Activated CD4-positive, alpha-beta T cell treated with anti-CD3 and anti-CD28 coated beads for 36 hours (primary cell): ENCODE results near the gene GYG2. TPM values are rescaled to one million over a fixed set of nuclear protein-coding genes. Genes with fewer than 3 reads are reported as not detected.
"Not testable (repeated sequence)": the region's sequence is repeated elsewhere in the genome, so short reads cannot be mapped to it uniquely, and the experiment has no call there.

ENCODE experiments used
- ATAC-seq: fragments of 200-7000 bp; cut with Tn5 transposase; one replicate; pipeline ENCODE4 v1.10.0; 2021; ENCODE audit warnings: mild to moderate bottlenecking, moderate library complexity
- CTCF ChIA-PET: fragments of 350-600 bp; sonication (Branson Sonifier 250); formaldehyde crosslinking; loops from one replicate; lab custom pipeline; 2021; ENCODE audit warnings: antibody characterized with exemption; lab: Charles Lee
- POLR2A ChIA-PET: fragments of 350-600 bp; sonication (Branson Sonifier 250); formaldehyde crosslinking; loops from one replicate; lab custom pipeline; 2021; ENCODE audit warnings: antibody characterized with exemption, inconsistent platforms; lab: Charles Lee
- DNase-seq: peaks from one replicate; pipeline ENCODE4 v3.0.0-alpha.2; 2020
- H3K27ac Mint-ChIP-seq: one replicate; pipeline ENCODE4 v1.8.0; 2021; ENCODE audit warnings: mixed read lengths
- H3K27me3 Mint-ChIP-seq: one replicate; pipeline ENCODE4 v1.8.0; 2021; ENCODE audit warnings: mixed read lengths
- H3K36me3 Mint-ChIP-seq: one replicate; pipeline ENCODE4 v1.8.0; 2021; ENCODE audit warnings: low read depth, mixed read lengths
- H3K4me1 Mint-ChIP-seq: one replicate; pipeline ENCODE4 v1.8.0; 2021; ENCODE audit warnings: mixed read lengths
- H3K4me3 Mint-ChIP-seq: one replicate; pipeline ENCODE4 v1.8.0; 2021; ENCODE audit warnings: mild to moderate bottlenecking, moderate library complexity, mixed read lengths
- H3K9me3 Mint-ChIP-seq: one replicate; pipeline ENCODE4 v1.8.0; 2021; ENCODE audit warnings: low read depth, mixed read lengths
- intact Hi-C, 2 experiments: fragments of 100-400 bp; cut with DNase I in 1 of 2; cut with micrococcal nuclease in 1 of 2; formaldehyde crosslinking; loops; one replicate each; pipeline versions ENCODE4 v1.14.2 to v1.15.1; 2022 to 2024; cut with DNase I, micrococcal nuclease
- total RNA-seq, 2 experiments: library from RNA; stranded (reverse); gene quantifications; one replicate each; pipeline ENCODE4 v1.2.3, GENCODE V29; 2021

The GYG2 gene
- not detected for total RNA-seq

DNA sequence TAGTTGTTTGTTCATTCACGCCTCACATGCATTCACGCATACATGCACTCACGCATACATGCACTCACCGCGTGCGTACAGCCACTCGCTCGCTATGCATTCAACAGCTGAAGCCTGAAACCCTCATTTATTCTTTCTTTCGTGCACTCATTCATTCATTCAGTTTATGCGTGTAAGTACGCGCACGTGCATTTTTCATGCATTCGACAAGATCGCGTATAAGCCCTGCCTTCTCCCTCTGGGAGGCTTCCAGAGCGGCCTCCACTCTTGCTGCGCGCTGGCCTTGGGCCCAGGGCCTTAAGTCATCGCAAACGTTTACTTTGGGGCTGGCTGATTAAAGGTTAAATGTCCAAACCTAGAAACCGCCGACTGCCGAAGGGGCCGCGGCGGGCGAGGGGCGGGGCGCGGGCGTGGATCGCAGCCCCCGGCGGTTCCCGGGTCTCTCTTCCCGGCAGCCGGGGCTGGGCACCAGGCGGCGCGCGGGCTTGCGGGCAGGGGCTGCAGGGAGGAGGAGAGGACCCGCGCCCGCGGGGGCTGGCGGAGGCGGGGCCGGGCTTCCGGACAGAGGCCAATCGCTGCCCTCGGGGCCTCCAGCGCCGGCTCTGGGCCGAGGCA is at the start of gene GYG2:
Gene GYG2 (plus strand): TSS at position 587 of the 615 bp plus-strand sequence. CDS start 1,259 bp downstream, outside the sequence.
- Mint-ChIP-seq H3K36me3 (no peaks in the 10 kb centered on the region), H3K4me3 (no peak within 1 kb of the TSS), H3K27ac (no peak within 1 kb of the TSS), H3K9me3 (no peaks in the 10 kb centered on the region), H3K27me3 (peaks cover 12% of the 10 kb centered on the region), H3K4me1 (no peaks in the 10 kb centered on the region)
- ChIA-PET CTCF (no interaction called here), POLR2A (no interaction called here)
- ATAC-seq, result no peak
- intact Hi-C loops, result no loop called here
- no peak for DNase-seq

DNA sequence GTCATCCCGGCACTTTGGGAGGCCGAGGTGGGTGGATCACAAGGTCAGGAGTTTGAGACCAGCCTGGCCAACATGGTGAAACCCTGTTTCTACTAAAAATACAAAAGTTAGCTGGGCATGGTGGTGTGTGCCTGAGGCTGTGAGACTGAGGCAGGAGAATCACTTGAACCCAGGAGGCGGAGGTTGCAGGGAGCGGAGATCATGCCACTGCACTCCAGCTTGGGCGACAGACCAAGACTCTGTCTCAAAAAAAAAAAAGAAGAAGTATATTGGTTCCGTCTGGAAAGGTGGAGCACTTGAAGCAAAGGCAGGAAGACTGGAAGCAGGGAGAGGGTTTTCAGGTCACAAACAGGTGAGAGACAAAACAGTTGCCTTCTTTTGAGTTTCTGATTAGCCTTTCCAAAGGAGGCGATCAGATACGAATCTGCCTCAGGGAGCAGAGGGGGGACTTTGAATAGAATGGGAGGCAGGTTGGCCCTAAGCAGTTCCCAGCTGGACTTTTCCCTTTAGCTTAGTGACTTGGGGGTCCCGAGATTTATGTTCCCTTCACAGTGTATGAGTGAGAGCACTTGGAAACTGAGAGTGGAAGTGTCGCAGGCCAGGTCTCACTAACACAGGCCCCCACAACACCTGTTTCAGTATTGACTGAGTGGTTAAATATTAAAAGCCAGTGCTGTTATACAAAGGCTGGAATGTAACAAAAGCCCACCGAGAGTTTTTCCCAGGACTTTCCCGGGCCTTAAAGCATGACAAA is 48.1 kb upstream of the GYG2 start:
- H3K27ac Mint-ChIP-seq, DNase-seq, CTCF ChIA-PET, H3K27me3 Mint-ChIP-seq, POLR2A ChIA-PET, H3K4me3 Mint-ChIP-seq, intact Hi-C loops, H3K9me3 Mint-ChIP-seq, ATAC-seq, H3K36me3 Mint-ChIP-seq: not testable (repeated sequence)
- H3K4me1 Mint-ChIP-seq, result peaks cover 10% of the 10 kb centered on the region

DNA sequence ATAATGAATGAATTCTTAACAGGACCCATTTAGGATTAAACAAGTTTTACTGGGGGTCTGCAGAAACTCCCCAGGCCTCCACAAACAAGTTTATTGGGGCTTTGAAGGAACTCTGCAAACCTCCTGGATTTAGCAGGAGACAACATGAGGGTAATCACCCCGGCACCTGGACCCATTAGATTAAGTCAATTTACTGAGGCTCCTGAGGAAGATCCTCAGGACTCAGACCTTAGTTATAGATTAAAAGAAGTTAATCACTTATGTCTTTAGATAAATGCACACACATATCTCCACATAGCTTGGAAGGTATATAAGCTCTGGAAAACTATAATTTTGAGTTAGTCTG is 47.5 kb upstream of the GYG2 start:
- ChIA-PET POLR2A (no interaction called here), CTCF (no interaction called here)
- Mint-ChIP-seq H3K36me3 (no peaks in the 10 kb centered on the region), H3K27me3 (no peaks in the 10 kb centered on the region), H3K4me3 (no peak overlapping the region), H3K27ac (no peak overlapping the region), H3K9me3 (no peaks in the 10 kb centered on the region), H3K4me1 (peaks cover 10% of the 10 kb centered on the region)
- intact Hi-C loops, result no loop called here
- no peak for DNase-seq
- no peak for ATAC-seq

DNA sequence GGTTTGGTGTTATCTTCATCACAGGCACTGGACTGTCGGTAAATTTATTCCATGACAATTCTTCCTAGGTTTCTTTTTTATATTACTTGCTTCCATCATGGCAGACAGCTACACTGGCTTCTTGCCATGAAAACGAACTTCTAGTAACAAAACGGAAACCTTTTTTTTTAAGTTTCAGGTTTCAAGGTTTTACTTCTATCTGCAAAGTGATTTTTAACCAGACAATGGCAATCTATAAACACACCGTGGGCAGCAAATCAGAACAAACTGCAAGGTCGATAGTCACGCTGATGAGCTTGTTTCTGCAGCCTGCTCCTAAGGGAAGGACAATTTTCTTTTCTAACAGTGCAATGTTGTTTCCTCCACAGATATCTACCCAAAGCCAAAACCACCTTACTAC is 47.0 kb upstream of the GYG2 start:
- CTCF ChIA-PET, result no interaction called here
- H3K27me3 Mint-ChIP-seq, result no peaks in the 10 kb centered on the region
- H3K9me3 Mint-ChIP-seq, result no peaks in the 10 kb centered on the region
- POLR2A ChIA-PET, result no interaction called here
- peaks cover 10% of the 10 kb centered on the region for H3K4me1 Mint-ChIP-seq
- DNase-seq (no peak), ATAC-seq (no peak)
- H3K4me3 Mint-ChIP-seq, result no peak overlapping the region
- intact Hi-C loops, result no loop called here
- H3K27ac Mint-ChIP-seq, result no peak overlapping the region
- no peaks in the 10 kb centered on the region for H3K36me3 Mint-ChIP-seq

DNA sequence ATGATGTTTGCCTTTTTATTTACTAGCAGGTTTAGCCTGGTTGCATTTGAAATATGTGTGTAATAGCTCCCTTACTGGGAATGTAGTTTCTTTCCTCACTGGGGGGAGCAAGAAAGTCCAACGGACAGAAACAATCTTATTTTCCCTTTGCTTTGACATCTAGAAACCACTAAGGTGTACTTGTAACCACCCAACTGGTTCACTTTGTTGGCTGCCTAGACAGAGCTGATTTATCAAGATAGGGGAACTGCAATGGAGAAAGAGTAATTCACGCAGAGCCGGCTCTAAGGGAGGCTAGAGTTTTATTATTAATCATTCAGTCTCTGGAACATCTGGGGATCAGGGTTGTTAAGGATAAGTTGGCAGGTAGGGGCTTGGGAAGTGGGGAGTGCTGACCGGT is 46.6 kb upstream of the GYG2 start:
- H3K9me3 Mint-ChIP-seq, result no peaks in the 10 kb centered on the region
- no peak overlapping the region for H3K27ac Mint-ChIP-seq
- H3K27me3 Mint-ChIP-seq, result no peaks in the 10 kb centered on the region
- ChIA-PET POLR2A (no interaction called here), CTCF (no interaction called here)
- no peaks in the 10 kb centered on the region for H3K36me3 Mint-ChIP-seq
- no peak overlapping the region for H3K4me3 Mint-ChIP-seq
- no peak for ATAC-seq
- DNase-seq, result no peak
- intact Hi-C loops, result no loop called here
- H3K4me1 Mint-ChIP-seq, result peaks cover 10% of the 10 kb centered on the region

DNA sequence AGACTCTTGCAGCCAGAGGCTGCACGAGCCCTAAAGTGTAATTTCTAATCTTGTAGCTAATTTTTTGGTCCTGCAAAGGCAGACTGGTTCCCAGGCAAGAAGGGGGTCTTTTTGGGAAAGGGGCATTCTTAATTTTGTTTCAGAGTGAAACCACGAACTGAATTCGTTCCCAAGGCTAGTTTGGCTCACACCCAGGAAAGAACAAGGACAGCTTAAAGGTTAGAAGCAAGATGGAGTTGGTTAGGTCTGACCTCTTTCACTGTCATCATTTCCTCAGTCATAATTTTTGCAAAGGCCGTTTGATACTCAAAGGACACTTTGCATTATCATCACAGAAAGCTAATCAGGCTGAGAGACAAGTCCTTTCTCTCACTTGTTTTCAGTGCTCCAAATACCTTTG is 46.0 kb upstream of the GYG2 start:
- intact Hi-C loops, result no loop called here
- CTCF ChIA-PET, result no interaction called here
- peaks cover 10% of the 10 kb centered on the region for H3K4me1 Mint-ChIP-seq
- H3K36me3 Mint-ChIP-seq, result no peaks in the 10 kb centered on the region
- ATAC-seq, result no peak
- no peak overlapping the region for H3K27ac Mint-ChIP-seq
- DNase-seq, result no peak
- no peak overlapping the region for H3K4me3 Mint-ChIP-seq
- no peaks in the 10 kb centered on the region for H3K27me3 Mint-ChIP-seq
- H3K9me3 Mint-ChIP-seq, result no peaks in the 10 kb centered on the region
- POLR2A ChIA-PET, result no interaction called here

DNA sequence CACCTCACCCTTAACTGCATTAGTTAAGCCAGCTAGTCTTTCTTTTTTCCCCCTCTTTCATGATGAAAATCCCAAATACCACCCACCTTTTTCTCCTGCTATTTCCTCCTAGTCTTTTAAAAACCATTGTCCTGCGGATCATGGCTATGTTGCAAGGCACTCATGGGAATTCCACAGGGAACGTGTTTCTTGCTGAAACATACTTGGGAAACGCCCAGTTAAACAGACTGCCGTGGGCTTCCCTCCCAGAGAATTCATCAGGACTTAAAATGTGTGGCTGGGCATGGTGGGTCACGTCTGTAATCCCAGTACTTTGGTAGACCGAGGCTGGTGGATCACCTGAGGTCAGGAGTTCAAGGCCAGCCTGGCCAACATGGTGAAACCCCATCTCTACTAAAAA is 44.7 kb upstream of the GYG2 start:
- ChIA-PET POLR2A (no interaction called here), CTCF (no interaction called here)
- intact Hi-C loops, result no loop called here
- Mint-ChIP-seq H3K9me3 (no peaks in the 10 kb centered on the region), H3K36me3 (no peaks in the 10 kb centered on the region), H3K27ac (no peak overlapping the region), H3K4me3 (no peak overlapping the region), H3K4me1 (peaks cover 10% of the 10 kb centered on the region), H3K27me3 (no peaks in the 10 kb centered on the region)
- ATAC-seq, result no peak
- DNase-seq, result no peak

DNA sequence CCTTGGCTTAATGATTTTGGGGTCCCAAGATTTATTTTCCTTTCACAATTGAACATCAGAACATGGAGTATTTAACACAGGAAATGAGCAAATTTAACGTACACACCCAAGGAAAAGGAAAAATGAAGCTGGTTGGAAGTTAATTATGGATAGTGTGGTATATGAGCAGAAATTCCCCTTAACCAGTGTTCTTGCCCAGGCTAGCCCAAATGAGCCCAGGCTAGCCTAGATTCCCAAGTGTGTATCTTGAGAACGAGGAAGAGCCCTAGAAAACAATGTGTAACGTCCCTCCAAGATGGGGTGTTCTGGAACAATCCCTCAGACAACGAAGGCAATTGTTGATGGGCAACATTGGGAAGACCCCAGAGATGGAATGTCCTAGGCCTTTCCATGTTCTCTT is 43.2 kb upstream of the GYG2 start:
- no peak overlapping the region for H3K27ac Mint-ChIP-seq
- no peaks in the 10 kb centered on the region for H3K27me3 Mint-ChIP-seq
- H3K9me3 Mint-ChIP-seq, result no peaks in the 10 kb centered on the region
- H3K4me3 Mint-ChIP-seq, result no peak overlapping the region
- intact Hi-C loops, result no loop called here
- DNase-seq, result no peak
- ChIA-PET POLR2A (no interaction called here), CTCF (interaction anchor here (0.6 kb wide), 1 partner anchor 27 kb away, joined by 3 read pairs; no protein-coding TSS in a partner anchor)
- no peaks in the 10 kb centered on the region for H3K36me3 Mint-ChIP-seq
- ATAC-seq, result no peak
- peaks cover 10% of the 10 kb centered on the region for H3K4me1 Mint-ChIP-seq

DNA sequence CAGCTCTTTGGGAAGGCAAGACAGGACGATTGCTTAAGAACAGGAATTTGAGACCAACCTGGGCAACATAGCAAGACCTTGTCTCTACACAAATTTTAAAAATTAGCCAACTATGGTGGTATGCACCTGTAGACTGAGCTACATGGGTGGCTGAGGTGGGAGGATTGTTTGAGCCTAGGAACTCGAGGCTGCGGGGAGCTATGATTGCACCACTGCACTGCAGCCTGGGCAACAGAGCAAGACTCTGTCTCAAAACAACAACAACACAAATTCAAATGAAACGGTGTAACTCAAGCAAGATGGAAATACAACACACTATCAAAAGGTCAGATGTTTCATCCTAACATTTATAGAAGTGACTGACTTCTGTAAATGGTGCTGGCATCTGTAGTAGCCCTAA is 39.8 kb upstream of the GYG2 start:
- intact Hi-C loops, result no loop called here
- CTCF ChIA-PET, result no interaction called here
- H3K27me3 Mint-ChIP-seq, result no peaks in the 10 kb centered on the region
- no peak for DNase-seq
- no peaks in the 10 kb centered on the region for H3K36me3 Mint-ChIP-seq
- POLR2A ChIA-PET, result no interaction called here
- H3K4me1 Mint-ChIP-seq, result no peaks in the 10 kb centered on the region
- ATAC-seq, result no peak
- no peaks in the 10 kb centered on the region for H3K9me3 Mint-ChIP-seq
- H3K4me3 Mint-ChIP-seq, result no peak overlapping the region
- no peak overlapping the region for H3K27ac Mint-ChIP-seq

DNA sequence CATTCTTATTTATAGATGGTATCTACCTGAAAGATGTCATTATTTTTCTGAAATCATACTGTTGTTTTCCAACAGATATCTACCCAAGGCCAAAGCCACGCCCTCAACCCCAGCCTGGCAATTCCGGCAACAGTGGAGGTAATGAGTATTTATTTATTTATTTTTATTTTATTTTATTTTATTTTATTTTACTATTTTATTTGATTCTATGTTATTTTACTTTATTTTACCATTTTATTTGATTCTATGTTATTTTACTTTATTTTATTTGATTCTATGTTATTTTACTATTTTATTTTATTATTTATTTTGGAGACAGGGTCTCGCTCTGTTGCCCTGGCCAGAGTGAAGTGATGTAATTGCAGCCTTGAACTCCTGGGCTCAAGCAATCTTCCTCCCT is 39.2 kb upstream of the GYG2 start:
- POLR2A ChIA-PET, result no interaction called here
- DNase-seq (no peak), ATAC-seq (no peak)
- Mint-ChIP-seq H3K27me3 (no peaks in the 10 kb centered on the region), H3K36me3 (no peaks in the 10 kb centered on the region), H3K9me3 (no peaks in the 10 kb centered on the region), H3K27ac (no peak overlapping the region), H3K4me3 (no peak overlapping the region), H3K4me1 (no peaks in the 10 kb centered on the region)
- CTCF ChIA-PET, result no interaction called here
- intact Hi-C loops, result no loop called here

DNA sequence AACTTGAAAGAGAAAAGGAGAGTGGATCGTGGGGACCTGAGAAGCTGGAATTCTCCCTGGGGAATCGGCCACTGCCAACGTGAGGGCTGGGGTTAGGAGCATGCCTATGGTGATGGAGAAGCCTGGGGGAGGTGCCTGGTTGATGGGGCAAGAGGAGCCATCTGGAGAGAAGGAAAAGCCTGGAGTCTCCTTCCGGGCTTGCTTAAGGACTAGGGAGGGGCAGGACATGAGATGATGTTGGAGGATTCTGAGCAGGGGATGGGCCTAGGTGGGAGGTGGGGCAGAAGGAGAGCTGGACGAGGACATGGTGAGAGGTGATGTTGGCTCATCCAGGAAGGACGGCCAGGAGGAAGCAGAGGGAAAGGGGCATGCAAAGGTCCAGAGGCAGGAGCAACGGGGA is 35.0 kb upstream of the GYG2 start:
- Mint-ChIP-seq H3K27ac (no peak overlapping the region), H3K27me3 (no peaks in the 10 kb centered on the region), H3K4me1 (no peaks in the 10 kb centered on the region), H3K9me3 (no peaks in the 10 kb centered on the region), H3K4me3 (no peak overlapping the region), H3K36me3 (no peaks in the 10 kb centered on the region)
- POLR2A ChIA-PET, result no interaction called here
- DNase-seq (no peak), ATAC-seq (no peak)
- CTCF ChIA-PET, result no interaction called here
- intact Hi-C loops, result no loop called here

DNA sequence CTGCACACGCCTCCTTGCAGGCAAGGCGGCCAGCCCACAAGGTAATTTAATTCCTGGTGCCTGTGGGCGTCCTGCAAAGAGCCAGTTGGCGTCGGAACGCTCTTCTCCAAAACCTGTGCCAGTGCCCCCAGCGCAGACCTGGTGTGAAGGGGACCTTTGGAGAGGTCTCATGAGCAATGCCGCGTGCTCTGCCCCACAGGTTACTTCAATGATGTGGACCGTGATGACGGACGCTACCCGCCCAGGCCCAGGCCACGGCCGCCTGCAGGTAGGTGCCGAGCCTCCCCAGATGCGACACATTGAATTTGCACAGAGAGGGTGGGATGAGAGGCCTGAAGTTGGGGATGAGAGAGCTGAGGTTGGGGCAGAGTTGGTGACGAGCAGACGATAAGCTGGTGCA is 34.4 kb upstream of the GYG2 start:
- intact Hi-C loops, result no loop called here
- ATAC-seq, result no peak
- Mint-ChIP-seq H3K9me3 (no peaks in the 10 kb centered on the region), H3K36me3 (no peaks in the 10 kb centered on the region), H3K4me1 (no peaks in the 10 kb centered on the region), H3K27me3 (no peaks in the 10 kb centered on the region), H3K4me3 (no peak overlapping the region), H3K27ac (no peak overlapping the region)
- ChIA-PET POLR2A (no interaction called here), CTCF (no interaction called here)
- no peak for DNase-seq
